Measurements from ENCODE around the gene FGF19.

Gene FGF19

DNA sequence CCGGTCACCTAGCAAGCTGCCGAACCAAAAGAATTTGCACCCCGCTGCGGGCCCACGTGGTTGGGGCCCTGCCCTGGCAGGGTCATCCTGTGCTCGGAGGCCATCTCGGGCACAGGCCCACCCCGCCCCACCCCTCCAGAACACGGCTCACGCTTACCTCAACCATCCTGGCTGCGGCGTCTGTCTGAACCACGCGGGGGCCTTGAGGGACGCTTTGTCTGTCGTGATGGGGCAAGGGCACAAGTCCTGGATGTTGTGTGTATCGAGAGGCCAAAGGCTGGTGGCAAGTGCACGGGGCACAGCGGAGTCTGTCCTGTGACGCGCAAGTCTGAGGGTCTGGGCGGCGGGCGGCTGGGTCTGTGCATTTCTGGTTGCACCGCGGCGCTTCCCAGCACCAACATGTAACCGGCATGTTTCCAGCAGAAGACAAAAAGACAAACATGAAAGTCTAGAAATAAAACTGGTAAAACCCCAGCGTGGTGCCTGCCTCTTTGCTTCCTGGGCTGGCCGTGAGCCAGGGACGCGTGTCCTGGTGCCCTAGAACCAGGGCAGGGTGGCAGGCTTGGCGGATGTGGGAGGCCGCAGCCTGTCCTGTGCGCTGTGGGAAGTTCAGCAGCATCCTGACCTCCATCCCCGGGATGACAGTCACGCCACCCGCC is 49.7 kb downstream of the FGF19 start:
- DNase-seq, result no peak

DNA sequence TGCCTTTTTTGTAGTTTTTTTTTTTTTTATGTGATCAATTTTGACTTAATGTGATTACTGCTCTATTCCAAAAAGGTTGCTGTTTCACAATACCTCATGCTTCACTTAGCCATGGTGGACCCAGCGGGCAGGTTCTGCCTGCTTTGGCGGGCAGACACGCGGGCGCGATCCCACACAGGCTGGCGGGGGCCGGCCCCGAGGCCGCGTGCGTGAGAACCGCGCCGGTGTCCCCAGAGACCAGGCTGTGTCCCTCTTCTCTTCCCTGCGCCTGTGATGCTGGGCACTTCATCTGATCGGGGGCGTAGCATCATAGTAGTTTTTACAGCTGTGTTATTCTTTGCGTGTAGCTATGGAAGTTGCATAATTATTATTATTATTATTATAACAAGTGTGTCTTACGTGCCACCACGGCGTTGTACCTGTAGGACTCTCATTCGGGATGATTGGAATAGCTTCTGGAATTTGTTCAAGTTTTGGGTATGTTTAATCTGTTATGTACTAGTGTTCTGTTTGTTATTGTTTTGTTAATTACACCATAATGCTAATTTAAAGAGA is 50.3 kb downstream of the FGF19 start:
- no peak for DNase-seq

DNA sequence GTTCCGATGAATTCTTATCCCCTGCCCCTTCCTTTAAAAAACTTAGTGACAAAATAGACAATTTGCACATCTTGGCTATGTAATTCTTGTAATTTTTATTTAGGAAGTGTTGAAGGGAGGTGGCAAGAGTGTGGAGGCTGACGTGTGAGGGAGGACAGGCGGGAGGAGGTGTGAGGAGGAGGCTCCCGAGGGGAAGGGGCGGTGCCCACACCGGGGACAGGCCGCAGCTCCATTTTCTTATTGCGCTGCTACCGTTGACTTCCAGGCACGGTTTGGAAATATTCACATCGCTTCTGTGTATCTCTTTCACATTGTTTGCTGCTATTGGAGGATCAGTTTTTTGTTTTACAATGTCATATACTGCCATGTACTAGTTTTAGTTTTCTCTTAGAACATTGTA is 50.8 kb downstream of the FGF19 start:
- DNase-seq, result no peak

DNA sequence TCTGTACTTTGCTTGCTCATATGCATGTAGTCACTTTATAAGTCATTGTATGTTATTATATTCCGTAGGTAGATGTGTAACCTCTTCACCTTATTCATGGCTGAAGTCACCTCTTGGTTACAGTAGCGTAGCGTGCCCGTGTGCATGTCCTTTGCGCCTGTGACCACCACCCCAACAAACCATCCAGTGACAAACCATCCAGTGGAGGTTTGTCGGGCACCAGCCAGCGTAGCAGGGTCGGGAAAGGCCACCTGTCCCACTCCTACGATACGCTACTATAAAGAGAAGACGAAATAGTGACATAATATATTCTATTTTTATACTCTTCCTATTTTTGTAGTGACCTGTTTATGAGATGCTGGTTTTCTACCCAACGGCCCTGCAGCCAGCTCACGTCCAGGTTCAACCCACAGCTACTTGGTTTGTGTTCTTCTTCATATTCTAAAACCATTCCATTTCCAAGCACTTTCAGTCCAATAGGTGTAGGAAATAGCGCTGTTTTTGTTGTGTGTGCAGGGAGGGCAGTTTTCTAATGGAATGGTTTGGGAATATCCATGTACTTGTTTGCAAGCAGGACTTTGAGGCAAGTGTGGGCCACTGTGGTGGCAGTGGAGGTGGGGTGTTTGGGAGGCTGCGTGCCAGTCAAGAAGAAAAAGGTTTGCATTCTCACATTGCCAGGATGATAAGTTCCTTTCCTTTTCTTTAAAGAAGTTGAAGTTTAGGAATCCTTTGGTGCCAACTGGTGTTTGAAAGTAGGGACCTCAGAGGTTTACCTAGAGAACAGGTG is 51.8 kb downstream of the FGF19 start:
- no peak for DNase-seq

DNA sequence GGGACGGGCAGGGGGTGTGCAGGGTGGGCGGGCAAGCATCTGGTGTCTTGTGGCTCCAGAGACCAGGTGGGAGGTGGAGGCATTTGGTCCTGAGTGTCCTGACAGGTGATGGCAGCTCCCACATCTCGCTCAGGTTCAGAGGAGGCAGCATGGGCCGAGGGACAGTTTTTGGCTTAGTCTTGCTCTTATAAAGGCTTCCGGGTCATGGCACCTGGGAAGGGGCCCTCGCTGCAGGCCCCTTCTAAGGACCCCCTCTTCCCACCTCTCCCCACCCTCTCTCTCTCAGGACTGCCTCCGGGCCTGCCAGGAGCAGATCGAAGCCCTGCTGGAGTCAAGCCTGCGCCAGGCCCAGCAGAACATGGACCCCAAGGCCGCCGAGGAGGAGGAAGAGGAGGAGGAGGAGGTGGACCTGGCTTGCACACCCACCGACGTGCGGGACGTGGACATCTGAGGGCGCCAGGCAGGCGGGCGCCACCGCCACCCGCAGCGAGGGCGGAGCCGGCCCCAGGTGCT is 52.9 kb downstream of the FGF19 start:
- DNase-seq, result no peak

DNA sequence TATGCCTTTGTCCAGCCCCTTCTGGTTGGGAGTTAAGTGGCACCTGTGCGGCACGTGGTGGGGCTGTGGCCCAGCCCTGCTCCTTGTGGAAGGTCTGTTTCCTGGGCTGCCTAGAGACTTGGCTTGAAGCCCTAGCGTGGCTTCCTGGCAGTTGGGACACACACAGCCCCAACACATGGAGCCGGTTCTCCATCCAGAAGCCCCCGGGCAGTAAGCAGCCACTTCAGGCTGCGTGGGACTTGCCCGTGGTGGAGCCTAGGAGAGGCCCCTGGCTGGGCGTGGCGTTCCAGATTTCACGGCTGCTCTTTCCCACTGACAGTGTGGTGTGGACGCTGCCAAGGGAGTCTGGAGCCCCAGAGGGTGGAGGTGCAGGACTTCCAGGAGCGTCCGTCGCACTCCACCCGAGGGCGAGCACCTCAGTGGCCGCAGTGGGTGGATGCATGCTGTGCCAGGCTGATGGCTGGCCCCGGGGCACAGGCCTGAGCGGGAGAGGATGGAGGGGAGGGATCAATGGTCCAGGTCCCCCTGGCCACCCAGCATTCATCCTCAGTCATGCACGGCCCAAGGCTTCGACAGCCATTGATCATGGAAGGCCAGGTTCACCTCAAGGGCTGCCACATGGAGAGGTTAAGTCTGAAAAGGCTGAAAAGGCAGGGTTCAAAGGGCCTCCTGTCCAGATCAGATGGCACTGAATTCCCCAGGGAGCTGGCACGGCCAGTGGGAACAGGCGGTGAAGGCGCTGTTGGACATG is 53.6 kb downstream of the FGF19 start:
- no peak for DNase-seq

DNA sequence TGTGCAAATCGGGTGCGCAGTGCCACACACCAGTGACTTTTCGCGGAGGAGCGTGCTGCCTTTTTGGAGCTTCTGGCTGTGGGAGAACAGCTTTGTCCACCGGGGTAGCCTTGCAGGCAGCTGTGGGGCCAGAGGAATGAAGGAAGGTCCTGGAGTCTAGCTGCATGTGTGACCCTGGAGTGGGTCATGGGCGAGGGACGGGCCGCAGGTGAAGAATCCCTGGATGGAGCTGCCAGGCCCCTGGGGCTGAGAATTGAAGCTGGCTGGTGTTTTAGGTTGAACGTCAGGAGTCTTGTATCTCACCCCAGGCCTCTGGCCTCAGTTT is 54.3 kb downstream of the FGF19 start:
- DNase-seq, result no peak

DNA sequence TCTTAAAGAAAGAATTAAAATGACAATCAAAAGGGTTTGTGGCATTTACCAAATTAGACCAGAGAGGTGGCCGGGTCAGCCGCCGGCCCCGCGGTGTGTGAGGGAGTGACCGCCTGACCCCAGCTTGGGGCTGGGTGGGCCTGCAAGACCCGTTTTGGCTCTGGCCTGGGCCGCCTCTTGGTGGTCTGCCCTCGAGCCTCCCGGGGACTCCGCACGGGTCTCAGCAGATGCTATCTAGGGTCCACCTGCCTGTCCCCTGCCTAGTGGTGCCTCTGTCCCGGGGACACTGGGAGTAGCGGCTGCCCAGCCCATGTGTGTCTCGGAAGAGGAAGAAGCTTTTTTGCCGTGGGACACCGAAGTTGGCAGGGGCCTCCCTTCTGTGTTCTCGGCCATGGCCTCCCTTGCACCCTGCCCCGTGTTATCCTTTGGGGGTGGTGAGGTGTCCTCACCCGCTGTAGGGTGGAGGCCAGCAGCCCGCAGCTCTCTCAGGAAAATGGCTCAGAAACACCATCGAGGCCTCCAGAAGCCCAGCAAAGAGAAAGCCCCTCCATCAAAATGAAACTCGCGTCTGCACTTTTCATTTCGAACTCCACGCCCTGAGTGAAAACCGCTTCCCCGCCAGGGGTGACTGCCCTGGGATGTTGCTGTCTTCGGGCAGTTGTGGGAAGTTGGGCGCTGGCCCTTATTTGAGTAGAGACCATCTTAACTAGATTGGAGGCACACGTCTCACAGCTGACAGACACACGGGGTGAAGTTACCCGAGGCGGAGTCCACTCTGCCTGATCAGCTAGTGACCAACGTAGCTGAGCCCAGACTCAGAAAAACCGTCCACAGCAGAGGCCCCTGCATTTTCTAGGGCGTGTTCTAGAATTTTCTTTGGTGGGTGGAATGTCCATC is 54.9 kb downstream of the FGF19 start:
- no peak for DNase-seq
